Measurements from ENCODE around the gene ZNF687.

ZNF687 gene

GRCh38 chr1:151292207-151293030 lies 10.3 kb downstream of the ZNF687 start:
- in situ Hi-C loops (cut with MboI; ENCODE audit: low pct_unique_long_range_greater_than_20kb, low sequenced_read_pairs, unreplicated experiment): no loop called here
- TF ChIP-seq, protein P1, sequence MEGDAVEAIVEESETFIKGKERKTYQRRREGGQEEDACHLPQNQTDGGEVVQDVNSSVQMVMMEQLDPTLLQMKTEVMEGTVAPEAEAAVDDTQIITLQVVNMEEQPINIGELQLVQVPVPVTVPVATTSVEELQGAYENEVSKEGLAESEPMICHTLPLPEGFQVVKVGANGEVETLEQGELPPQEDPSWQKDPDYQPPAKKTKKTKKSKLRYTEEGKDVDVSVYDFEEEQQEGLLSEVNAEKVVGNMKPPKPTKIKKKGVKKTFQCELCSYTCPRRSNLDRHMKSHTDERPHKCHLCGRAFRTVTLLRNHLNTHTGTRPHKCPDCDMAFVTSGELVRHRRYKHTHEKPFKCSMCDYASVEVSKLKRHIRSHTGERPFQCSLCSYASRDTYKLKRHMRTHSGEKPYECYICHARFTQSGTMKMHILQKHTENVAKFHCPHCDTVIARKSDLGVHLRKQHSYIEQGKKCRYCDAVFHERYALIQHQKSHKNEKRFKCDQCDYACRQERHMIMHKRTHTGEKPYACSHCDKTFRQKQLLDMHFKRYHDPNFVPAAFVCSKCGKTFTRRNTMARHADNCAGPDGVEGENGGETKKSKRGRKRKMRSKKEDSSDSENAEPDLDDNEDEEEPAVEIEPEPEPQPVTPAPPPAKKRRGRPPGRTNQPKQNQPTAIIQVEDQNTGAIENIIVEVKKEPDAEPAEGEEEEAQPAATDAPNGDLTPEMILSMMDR (IDR thresholded peaks at IDR 0.05; ENCODE audit: extremely low read depth, insufficient read depth, missing control alignments): no peak
- DNase-seq (ENCODE audit: low spot score): no peak

DNA sequence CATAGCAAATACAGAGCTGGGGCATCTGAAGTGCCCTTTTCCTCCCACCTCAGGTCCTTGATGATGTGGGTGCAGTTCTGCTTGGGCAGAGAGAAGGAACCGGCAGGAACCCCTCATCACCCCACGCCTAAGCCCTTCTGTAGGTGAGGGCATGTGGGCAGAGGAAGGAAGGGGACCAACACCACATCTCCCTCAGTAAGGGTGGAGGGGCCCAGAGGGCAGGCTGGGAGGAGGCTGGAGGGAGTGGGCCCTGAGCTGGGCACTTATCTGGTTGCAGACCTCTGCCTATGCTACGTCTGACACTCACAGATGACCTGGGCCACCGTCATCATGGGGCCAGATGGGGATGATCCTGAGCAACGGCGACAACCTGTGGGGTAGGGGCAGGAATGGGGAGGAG lies 11.0 kb downstream of the ZNF687 start:
- no peak for DNase-seq (ENCODE audit: low spot score)
- in situ Hi-C loops (cut with MboI; ENCODE audit: low pct_unique_long_range_greater_than_20kb, low sequenced_read_pairs, unreplicated experiment): no loop called here
- TF ChIP-seq, protein P1 (IDR thresholded peaks at IDR 0.05; ENCODE audit: extremely low read depth, insufficient read depth, missing control alignments): no peak

DNA sequence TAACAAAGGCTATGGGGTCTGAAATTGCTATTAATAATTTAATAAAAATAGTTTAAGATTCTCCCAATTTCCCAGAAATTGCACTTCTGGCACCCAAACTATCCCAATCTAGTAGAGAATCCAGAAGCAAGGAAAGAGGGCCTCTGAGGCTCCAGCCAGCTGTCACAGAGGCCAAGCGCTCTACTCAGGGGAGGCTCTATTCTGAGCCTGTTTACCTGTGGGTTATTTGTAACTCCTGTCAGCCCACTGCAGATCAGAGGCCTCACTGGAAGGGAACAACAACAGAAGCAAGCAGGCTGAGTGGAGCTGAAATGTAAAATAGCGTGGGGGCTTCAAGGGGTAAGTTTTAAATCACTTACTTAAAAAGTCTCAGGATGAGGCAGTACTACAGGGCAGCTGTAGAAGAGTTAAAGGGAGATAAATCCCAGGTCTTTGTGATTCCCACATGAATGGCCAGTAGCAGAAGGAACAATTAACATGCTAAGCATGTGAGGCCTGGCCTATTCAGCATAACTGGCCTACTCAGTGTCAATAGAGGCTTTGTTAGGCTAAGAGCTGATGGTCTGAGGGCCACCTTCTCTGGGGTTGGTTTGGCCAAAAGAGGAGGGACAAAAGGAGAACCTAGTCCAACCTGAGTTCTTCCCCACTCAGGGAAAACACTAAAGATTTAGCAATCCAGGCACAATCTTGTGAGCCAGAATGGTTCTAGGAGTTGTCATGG lies 12.8 kb downstream of the ZNF687 start:
- in situ Hi-C loops (cut with MboI; ENCODE audit: low pct_unique_long_range_greater_than_20kb, low sequenced_read_pairs, unreplicated experiment): no loop called here
- TF ChIP-seq, protein P1 (IDR thresholded peaks at IDR 0.05; ENCODE audit: extremely low read depth, insufficient read depth, missing control alignments): no peak

GRCh38 chr1:151309811-151310323 lies 27.8 kb downstream of the ZNF687 start:
- in situ Hi-C loops (cut with MboI; ENCODE audit: low pct_unique_long_range_greater_than_20kb, low sequenced_read_pairs, unreplicated experiment): no loop called here
- DNase-seq (ENCODE audit: low spot score): no peak
- TF ChIP-seq, protein P1 (IDR thresholded peaks at IDR 0.05; ENCODE audit: extremely low read depth, insufficient read depth, missing control alignments): no peak

More for the DNA sequence above, 12.8 kb downstream of the ZNF687 start:
- no peak for DNase-seq (ENCODE audit: low spot score)

DNA sequence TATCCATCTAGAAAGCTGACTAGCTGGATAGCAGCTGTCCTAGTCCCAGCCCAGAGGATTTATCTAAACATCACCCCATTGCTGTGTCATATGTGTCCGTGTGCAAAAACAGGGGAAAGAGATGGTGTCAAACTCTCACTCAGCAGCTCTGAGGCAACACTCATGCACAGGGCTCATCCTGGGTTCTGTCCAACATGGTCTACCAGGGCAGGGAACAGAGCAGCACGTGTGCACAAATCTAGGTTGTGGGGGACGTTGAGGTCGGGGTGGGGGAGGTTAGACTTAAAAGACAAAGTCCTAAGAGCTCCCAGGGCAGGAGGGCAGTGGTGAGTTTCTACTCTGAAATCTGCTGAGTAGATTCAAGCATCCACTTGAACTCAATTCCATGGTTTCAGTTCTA lies 28.9 kb downstream of the ZNF687 start:
- in situ Hi-C loops (cut with MboI; ENCODE audit: low pct_unique_long_range_greater_than_20kb, low sequenced_read_pairs, unreplicated experiment): no loop called here
- TF ChIP-seq, protein P1 (IDR thresholded peaks at IDR 0.05; ENCODE audit: extremely low read depth, insufficient read depth, missing control alignments): no peak
- DNase-seq (ENCODE audit: low spot score): no peak

DNA sequence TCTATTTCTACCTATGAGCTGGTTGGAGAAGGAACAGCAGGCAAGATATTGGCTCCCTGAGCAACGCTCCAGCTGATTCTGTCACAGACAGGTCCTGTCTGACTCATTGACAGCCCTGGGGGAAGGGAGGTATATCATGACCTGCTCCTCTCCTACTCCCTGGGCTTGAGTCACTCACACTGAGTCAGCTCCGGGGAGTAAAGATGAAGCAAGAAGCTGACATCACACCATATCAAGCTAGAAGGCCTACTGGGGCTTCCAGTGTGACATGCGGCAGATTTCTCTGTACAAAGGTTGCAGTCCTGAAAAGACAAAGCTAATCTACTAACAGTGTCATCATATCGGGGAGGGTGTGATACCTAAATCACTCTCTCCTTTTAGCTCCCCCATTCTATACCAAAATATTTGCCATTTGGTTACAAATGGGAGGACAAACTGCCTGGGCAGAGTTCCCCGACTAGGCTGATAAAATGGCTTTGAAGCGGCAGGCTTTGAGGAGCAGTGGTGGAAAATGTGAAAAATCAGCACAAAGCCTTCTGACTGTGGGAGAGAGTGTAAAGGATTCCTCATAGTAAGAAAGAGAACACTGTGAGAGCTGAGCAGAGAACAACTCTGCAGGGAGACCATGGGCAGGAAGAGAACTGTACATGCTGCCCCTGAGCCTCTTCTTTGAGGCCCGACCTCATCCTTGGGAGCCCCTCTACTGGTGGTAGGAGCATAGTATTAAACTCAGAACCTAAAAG lies 29.7 kb downstream of the ZNF687 start:
- TF ChIP-seq, protein P1 (IDR thresholded peaks at IDR 0.05; ENCODE audit: extremely low read depth, insufficient read depth, missing control alignments): no peak
- in situ Hi-C loops (cut with MboI; ENCODE audit: low pct_unique_long_range_greater_than_20kb, low sequenced_read_pairs, unreplicated experiment): no loop called here
- DNase-seq (ENCODE audit: low spot score): no peak

All from GM13977 (cell line).